Left lung (tissue), 10 donors: Measurements from ENCODE around the gene PHB1. TPM values are rescaled to one million over a fixed set of nuclear protein-coding genes. Genes with fewer than 3 reads are reported as not detected.
A peak's percentile ranks its signal among the peaks of the same experiment; 100 is the strongest.

Experiments used
- ATAC-seq: fragments of 200-7000 bp; cut with Tn5 transposase; one replicate; pipeline ENCODE4 v1.9.1; 2020; ENCODE audit warnings: moderate library complexity
- DNase-seq, 4 donors: peaks; one replicate each; pipeline ENCODE4 v3.0.0-alpha.2; 2013 to 2020
- H3K27ac ChIP-seq, 2 donors: fragments of 200-600 bp; sonication (generic) in 1 of 2; one replicate each; pipeline versions ENCODE4 v1.5.0 to v1.8.0; 2020 to 2021
- H3K27me3 ChIP-seq, 2 donors: fragments of 200-600 bp; sonication (generic) in 1 of 2; one replicate each; pipeline versions ENCODE4 v1.5.0 to v1.8.0; 2020 to 2021
- H3K36me3 ChIP-seq, 2 donors: fragments of 200-600 bp; sonication (generic) in 1 of 2; one replicate each; pipeline versions ENCODE4 v1.5.0 to v1.8.0; 2020 to 2021
- H3K4me1 ChIP-seq, 2 donors: fragments of 200-600 bp; one replicate each; pipeline ENCODE4 v1.8.0; 2021
- H3K4me3 ChIP-seq, 2 donors: fragments of 200-600 bp; sonication (generic) in 1 of 2; one replicate each; pipeline versions ENCODE4 v1.5.0 to v1.8.0; 2020 to 2021; ENCODE audit warnings: mild to moderate bottlenecking in 1 of 2
- H3K9me3 ChIP-seq, 2 donors: fragments of 200-600 bp; sonication (generic) in 1 of 2; one replicate each; pipeline versions ENCODE4 v1.5.0 to v1.8.0; 2020 to 2021
- intact Hi-C, 2 donors: fragments of 100-400 bp; cut with DNase I; formaldehyde crosslinking; loops; one replicate each; pipeline versions ENCODE4 v1.11.2 to v1.14.2; 2022
- polyA plus RNA-seq, 6 donors: library from polyadenylated mRNA; unstranded; fragments of 120-200 nt; gene quantifications; one replicate each; pipeline ENCODE4 v1.2.1, GENCODE V29; 2013; ENCODE audit not compliant: insufficient read length in 6 of 6
- total RNA-seq, 2 donors: library from RNA; stranded (reverse); fragmentation: NEBNext Ultra II Directional; extraction: Animal tissue kit (Norgen Biotek cat#: 25700); gene quantifications; one replicate each; pipeline ENCODE4 v1.2.1, GENCODE V29; 2021
- TF ChIP-seq, protein P1 (sequence below), 2 donors: fragments of 200-600 bp; sonication (generic) in 1 of 2; IDR thresholded peaks; one replicate each; pipeline versions ENCODE4 v1.5.0 to v1.8.0; 2021; ENCODE audit warnings: antibody characterized with exemption in 2 of 2
- donor health status: DM: no; HTN: yes; CAD: no.
- donor health status: DM: no; HTN: no; CAD: no.

The PHB1 gene
- total and polyA plus RNA-seq, 8 donors = 146 to 173 (median 162) TPM

DNA sequence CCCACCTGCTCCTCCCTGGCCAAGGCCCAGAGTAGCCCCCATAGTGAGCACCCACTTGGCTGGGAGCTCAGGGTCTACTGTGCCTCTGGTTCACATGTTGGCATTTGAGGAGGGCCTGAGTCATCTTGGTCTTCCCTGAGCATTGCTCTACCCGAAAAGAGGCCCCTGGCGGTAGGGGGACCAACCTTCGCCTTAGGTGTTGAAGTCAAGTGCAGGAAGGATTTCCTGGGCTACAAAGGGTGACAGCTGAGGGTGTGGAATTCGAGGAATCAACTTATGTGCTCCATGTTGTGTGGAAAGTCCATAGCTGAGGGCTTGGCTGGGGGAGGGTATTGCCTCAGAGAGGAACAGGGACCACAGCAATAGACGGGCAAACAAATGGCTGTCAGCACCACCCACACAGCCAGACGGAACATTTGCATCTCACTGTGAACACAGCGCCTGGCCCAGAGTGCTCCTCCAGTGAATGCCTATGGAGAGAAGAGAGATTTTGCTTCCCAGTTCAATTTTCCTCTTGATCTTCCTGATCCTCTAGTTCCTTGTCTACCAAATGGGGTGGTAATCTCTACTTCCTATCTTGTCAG is 44.8 kb upstream of the PHB1 start:
- Histone ChIP-seq H3K4me1 (no peaks in the 10 kb centered on the region), H3K36me3 (no peaks in the 10 kb centered on the region), H3K27me3 (peaks cover 5 to 95% of the 10 kb centered on the region in 2 donors), H3K4me3 (no peak overlapping the region), H3K27ac (no peak overlapping the region), H3K9me3 (peaks cover 0 to 8% of the 10 kb centered on the region in 2 donors)
- ATAC-seq = no peak
- no peak for DNase-seq
- intact Hi-C loops = no loop called here
- TF ChIP-seq, protein P1, sequence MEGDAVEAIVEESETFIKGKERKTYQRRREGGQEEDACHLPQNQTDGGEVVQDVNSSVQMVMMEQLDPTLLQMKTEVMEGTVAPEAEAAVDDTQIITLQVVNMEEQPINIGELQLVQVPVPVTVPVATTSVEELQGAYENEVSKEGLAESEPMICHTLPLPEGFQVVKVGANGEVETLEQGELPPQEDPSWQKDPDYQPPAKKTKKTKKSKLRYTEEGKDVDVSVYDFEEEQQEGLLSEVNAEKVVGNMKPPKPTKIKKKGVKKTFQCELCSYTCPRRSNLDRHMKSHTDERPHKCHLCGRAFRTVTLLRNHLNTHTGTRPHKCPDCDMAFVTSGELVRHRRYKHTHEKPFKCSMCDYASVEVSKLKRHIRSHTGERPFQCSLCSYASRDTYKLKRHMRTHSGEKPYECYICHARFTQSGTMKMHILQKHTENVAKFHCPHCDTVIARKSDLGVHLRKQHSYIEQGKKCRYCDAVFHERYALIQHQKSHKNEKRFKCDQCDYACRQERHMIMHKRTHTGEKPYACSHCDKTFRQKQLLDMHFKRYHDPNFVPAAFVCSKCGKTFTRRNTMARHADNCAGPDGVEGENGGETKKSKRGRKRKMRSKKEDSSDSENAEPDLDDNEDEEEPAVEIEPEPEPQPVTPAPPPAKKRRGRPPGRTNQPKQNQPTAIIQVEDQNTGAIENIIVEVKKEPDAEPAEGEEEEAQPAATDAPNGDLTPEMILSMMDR (IDR thresholded peaks at IDR 0.05) = no peak

DNA sequence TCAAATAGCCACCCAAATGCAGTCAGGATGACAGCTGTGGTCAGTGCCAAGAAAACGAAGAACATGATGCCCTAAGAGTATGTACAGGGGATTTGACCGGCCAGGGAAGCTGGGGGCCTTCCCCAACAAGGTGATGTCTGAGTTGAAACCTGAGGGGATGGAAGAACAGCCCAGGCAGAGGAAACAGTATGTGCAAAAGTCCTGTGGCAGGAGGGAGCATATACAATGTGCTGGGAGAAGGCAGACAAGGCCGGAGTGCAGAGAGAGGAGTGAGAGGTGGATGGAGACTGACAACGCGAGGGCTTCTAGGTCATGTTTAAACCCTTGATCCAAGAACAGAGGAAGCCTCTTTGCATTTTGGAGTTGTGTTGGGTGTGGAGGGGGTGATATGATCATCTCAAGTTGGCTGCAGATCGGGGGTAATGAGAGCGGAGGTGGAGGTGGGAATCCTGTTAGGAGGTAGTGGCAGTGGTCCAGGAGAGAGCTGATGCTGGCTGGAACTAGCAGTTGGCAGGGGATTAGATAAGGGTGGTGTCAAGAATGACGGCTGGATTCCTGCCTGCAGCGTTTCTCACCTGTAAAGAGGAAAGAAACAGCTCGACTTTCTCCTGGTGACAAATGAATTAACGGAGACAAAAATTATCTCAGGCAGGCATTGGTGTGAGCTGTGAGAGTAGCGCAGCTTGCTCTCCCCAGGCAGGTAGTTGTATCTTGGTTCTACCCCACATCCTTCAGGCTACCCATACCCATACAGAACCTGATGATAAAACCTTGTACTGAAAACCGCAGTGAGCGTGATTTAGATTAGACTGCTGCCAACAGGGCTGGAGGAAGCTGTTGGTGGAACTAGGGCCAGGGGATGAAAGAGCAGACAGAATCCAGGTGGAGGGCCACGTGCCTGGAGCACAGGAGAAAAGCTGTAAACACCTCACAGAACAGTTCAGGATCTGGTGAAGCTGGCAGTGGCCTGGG is 43.2 kb upstream of the PHB1 start:
- H3K9me3 ChIP-seq = no peaks in the 10 kb centered on the region
- H3K27ac ChIP-seq = no peak overlapping the region
- H3K27me3 ChIP-seq = peaks cover 5 to 79% of the 10 kb centered on the region in 2 donors
- H3K4me3 ChIP-seq = no peak overlapping the region
- TF ChIP-seq, protein P1 (IDR thresholded peaks at IDR 0.05) = no peak
- H3K36me3 ChIP-seq = no peaks in the 10 kb centered on the region
- no peaks in the 10 kb centered on the region for H3K4me1 ChIP-seq
- ATAC-seq = no peak
- no peak for DNase-seq
- intact Hi-C loops = no loop called here

DNA sequence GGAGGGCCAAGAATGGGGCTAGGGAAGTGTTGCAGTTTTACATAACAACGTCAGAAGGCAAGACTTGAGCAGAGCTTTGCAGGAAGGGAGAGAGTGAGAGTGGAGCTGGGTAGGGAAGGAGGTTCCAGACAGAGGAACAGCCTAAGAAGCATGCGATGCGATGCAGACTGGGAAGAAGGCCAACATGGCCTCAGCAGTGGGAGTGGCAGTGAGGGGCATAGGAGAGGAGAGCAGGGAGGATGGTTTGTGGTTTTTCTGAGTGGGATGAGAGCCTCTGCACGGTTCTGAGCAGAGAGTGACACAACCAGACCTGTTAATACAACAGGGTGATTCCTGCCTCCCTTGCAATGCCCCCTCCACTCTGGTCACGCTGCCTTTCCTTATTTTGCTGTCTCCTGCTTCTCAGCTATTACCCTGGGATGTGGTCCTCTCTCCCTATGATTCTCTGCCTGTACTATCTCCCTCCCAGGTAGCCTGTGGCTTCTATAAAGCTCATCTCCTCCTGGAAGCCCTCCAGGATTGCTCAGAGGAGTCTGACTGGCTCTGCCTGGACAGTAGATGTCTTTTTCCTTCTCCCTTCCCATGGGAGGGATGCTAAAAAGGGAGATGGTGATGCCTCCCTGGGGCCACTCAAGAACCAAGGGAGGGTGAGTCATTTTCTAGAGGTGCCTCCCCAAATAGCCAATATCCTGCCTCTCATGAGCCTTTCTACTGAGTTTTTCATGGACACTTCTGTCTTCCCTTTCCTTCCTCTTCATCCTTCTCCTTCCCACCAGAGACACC is 41.7 kb upstream of the PHB1 start:
- Histone ChIP-seq H3K27me3 (peaks cover 5 to 64% of the 10 kb centered on the region in 2 donors), H3K27ac (no peak overlapping the region)
- ATAC-seq = peak; percentile 57

DNA sequence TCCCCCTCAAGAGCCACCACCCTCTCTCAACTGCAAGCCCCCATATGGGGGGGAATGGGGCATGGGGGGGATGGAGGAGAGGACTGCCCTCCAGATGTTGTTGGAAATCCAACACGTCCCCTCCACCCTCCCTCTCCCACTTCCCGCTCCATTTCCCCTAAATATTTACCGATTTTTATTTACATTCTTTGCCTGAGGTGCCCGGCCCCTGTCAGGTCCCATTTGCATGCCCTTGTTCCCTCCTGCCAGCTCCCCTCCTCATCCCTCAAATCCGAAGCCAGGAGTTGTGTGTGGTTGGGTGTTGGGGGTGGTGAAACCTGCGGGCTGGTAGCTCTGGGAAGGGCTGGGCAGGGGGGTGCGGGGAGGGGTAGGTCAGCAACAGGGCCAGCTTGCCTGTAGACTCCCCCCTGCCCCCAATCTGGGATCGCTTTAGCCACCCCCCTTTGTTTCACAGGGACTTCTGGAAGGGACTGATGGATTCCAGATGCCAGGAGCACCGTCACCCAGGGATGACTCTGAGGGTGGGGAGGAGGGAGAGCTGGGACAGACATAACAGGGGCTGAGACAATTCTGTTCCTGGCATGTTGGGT is 40.7 kb upstream of the PHB1 start:
- no peaks in the 10 kb centered on the region for H3K4me1 ChIP-seq
- no peak overlapping the region for H3K27ac ChIP-seq
- DNase-seq = no peak
- ATAC-seq = no peak
- TF ChIP-seq, protein P1 (IDR thresholded peaks at IDR 0.05) = no peak
- intact Hi-C loops = no loop called here
- H3K4me3 ChIP-seq = no peak overlapping the region
- H3K9me3 ChIP-seq = no peaks in the 10 kb centered on the region
- no peaks in the 10 kb centered on the region for H3K36me3 ChIP-seq
- peaks cover 0 to 54% of the 10 kb centered on the region in 2 donors for H3K27me3 ChIP-seq

More for the DNA sequence above, 41.7 kb upstream of the PHB1 start:
- H3K4me3 ChIP-seq = no peak overlapping the region
- intact Hi-C loops = no loop called here
- DNase-seq = peak in 2 of 4 donors; percentile 47 to 66
- no peaks in the 10 kb centered on the region for H3K9me3 ChIP-seq
- no peaks in the 10 kb centered on the region for H3K4me1 ChIP-seq
- H3K36me3 ChIP-seq = no peaks in the 10 kb centered on the region
- TF ChIP-seq, protein P1 (IDR thresholded peaks at IDR 0.05) = no peak
